NOMO-1 (cell line): ENCODE measurements around the gene MAN1A1.

Source experiments
- DNase-seq, 2 experiments: peaks; one replicate each; lab custom pipeline; 2025; ENCODE audit not compliant: unreplicated experiment in 2 of 2; lab: John Stamatoyannopoulos, UW

MAN1A1 gene

DNA sequence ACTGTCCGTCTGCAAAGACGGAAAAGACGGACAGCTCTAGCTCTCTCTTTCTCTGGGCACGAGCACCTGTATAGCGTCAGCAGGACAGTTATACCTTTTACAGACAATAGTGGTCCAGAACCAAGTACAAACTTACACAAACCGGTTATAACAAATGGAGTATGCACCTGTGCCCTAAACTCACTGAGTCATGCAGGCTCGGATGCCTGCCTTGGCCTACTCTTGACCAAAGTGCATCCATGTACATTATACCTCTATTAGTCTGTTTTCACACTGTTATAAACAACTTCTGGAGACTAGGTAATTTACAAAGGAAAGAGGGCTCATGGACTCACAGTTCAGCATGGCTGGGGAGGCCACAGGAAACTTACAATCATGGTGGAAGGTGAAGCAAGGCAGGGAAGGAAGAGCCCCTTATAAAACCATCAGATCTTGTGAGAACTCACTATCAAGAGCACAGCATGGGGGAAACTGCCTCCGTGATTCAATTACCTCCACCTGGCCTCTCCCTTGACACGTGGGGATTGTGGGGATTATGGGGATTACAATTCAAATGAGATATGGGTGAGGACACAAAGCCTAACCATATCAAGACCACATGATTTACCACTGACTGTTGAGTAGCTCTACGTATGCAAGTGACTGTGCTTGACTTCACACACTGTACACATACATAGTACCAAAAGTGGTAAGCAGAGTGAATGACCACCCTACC is 23.1 kb downstream of the MAN1A1 start:
- DNase-seq = no peak

DNA sequence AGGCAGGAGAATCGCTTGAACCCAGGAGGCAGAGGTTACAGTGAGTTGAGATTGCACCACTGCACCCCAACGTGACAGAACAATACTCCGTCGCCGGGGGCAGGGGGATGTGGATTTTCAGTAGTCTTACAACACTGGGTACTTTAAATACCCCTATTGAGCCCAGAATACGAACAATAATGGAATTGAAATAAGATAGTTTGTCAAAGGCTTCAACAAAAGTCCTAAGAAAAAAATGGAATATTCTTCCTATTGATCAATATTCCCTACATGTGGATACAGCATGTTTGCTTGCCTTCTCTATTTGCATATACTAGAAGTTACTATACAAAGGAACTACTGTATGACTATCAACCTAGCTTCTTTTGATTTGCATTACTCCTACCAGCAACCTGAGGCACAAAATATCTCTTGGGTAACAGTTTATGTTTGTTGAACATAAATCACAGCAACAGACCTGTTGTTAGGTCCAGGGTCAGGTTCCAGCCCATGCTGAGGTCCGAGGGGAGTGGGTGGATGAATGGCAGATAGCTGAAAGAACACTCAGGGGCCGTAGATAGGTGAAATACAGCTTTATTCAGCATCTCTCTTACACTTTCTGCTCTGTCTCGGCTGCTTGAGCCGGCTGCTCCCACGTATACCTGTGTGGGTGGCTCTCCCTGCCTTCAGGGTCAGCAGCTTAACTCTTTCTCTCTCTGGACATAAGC is 23.8 kb downstream of the MAN1A1 start:
- no peak for DNase-seq

DNA sequence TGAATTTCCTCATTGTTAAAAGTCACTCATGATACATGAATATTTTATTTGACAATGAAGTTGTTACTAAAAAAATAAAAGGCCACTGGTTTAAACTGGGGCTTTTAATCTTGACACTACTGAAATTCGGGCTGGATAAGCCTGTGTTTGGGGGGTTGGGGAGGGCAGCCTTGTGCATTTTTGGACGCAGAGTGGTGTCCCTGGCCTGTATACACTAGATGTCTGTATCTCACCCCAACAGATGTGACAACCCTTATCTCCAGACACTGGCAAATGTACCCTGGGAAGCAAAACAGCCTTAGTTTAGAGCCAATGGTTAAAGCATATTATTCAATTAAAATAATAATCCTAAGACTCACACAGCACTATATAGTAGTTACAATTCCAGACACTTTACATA is 24.8 kb downstream of the MAN1A1 start:
- DNase-seq = no peak

DNA sequence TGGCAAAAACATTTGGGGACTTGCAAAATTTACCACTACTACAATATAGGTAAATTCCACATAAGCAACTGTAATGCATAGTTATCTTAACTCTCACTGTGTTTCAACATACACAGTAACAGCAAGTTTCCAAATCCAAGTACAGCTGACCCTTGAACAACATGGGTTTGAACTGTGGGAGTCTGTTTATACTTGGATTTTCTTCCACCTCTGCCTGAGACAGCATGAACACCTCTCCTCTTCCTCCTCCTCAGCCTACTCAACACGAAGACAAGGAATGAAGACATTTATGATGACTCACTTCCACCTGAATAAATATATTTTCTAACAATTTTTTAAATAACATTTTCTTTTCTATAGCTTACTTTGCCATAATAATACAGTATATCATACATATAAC is 25.6 kb downstream of the MAN1A1 start:
- DNase-seq = no peak

DNA sequence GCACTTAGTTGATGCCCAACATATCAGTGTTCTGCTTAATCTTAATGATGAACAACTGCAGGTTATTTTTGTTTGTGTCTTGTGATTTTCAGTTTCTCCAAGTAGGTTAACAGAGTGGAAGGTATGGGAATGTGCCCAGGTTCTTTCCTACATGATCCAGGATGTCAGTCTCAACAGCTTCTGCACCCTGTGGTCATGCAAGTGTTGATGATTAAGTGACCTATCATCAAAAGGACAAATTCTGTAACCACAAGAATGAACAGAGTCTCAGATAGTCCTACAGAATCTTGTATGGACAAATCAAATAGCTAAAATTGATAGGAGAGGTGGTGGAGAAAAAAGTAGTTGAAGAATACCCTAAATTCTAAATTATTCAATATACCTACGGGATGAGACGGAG is 26.1 kb downstream of the MAN1A1 start:
- no peak for DNase-seq

DNA sequence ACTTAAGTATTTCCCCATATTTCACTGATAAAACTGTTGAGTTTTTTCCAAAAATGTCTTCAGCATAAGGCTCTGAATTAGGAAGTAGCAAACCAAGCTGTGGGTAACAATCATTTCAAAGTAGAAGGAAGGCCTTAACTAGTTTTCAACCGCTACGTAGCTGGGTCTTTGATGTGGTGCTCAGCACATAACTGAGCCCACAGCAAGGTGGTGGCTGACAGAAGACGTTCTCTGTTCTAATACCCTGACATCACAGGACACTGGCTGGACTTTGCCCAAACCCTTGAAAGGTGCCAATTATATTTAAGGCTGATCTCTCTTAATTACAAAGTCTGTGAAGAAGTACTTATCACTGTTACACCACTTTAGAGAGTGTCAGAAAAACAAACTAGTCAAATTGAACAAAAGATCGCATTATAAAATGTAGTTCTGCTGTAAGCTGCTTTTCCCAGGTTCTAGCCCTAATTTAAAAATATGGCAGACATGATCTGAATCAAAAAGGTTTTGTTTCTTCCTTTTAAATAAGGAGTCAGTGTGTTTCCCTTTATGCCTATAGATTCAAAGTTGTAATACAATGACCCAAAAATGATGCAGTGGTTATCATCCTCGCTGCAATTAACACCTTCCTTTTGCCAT is 26.7 kb downstream of the MAN1A1 start:
- no peak for DNase-seq

DNA sequence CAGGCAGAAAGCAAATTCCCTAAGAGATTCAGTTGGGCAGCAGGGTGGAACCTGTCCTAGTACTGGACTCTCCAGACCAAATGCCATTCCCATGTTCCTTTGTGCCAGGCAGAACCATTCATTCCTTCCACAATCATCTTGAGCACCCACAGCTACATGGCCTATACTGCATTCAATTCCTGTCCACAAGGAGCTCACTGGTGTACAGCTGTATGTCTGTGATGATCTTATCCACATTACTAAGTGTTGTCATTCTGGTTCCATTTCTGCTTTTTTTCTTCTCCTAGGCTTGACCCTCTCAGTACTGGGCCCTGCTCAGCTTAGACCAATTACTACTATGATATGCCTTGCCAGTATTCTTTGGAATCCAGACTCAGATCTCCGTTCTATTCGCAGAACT is 27.5 kb downstream of the MAN1A1 start:
- DNase-seq = no peak

DNA sequence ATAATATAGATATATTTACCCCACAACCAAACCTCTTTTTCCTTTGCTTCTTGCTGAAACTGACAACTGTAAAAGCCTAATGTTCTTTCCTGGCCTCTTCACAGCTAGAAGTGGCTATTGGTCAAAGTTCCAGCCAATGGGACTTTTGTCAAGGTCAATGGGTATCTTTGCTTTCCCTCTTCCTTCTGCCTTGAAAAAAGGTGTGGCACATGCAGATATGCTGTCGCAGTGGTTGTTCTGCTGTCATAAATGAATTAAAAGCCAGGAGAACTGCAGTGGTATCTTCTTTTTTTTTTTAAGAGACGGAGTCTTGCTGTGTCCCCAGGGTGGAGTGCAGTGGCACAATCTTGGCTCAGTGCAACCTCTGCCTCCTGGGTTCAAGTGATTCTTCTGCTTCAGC is 29.9 kb downstream of the MAN1A1 start:
- no peak for DNase-seq

DNA sequence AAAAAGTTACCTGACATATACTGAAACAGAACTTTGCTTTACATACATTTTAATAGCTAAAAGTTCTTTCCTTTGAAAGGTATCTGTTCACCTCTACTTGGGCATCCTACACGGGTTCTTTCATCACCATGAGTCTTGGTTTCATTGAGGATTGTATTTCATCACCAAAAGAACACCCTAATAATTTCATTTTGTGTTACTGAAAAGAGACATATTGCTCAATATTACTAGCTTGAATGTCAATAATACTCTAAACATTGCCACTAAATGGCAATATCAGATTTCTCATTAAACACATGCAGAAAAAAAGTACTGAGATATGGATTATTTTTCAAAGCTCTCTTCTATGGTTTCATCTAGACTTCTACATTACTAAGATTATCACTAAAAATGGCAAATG is 30.8 kb downstream of the MAN1A1 start:
- no peak for DNase-seq

DNA sequence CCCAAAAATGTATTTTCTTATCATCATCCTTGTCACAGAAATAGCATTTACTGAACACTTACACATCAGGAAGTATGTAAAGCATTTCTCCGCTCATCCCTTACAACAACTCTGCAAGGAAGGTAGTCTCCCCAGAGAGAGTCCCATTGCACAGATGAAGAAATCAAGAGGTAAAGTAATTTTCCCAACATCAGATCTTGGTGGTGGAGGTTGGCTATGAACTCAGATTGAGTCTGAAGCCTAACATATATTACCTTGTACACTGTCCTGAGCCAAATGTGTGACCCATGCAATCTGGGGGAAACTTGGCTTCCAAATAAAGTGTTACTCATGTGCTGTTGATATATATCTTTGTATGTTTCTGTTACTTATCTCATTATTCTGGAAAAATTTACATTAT is 31.4 kb downstream of the MAN1A1 start:
- no peak for DNase-seq

DNA sequence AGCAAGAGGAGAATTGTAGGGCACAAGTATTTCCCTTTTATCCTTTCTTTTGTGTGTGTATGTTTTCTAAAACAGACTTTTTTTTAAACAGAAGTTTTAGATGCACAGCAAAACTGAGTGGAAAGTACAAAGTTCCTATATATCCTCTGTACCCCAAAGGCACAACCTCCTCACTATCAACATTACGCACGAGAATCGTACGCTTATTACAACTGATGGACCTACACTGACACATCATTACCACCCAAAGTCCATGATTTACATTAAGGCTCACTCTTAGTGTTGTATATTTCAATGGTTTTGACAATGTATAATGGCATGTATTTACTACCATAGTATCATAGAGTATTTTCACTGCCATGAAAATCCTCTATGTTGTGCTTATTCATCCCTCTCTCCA is 32.6 kb downstream of the MAN1A1 start:
- no peak for DNase-seq

DNA sequence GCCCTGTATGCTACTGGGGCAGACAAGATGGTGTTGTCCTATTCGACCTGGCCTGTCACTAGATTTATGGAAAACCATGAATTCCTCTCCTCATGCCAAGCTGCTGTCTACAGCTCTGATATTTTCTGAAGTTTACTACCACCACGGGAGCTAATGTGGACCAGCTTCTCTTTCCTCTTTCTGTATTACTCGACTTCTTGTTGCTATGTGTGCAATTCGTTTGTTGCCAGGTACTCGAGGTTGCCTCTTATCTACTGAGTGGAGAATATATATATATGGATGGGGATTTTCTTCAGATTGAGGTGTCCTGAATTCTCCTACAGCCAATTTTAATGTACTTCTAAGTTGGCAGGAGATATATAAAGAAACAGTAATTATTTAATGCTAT is 34.7 kb downstream of the MAN1A1 start:
- DNase-seq = no peak

DNA sequence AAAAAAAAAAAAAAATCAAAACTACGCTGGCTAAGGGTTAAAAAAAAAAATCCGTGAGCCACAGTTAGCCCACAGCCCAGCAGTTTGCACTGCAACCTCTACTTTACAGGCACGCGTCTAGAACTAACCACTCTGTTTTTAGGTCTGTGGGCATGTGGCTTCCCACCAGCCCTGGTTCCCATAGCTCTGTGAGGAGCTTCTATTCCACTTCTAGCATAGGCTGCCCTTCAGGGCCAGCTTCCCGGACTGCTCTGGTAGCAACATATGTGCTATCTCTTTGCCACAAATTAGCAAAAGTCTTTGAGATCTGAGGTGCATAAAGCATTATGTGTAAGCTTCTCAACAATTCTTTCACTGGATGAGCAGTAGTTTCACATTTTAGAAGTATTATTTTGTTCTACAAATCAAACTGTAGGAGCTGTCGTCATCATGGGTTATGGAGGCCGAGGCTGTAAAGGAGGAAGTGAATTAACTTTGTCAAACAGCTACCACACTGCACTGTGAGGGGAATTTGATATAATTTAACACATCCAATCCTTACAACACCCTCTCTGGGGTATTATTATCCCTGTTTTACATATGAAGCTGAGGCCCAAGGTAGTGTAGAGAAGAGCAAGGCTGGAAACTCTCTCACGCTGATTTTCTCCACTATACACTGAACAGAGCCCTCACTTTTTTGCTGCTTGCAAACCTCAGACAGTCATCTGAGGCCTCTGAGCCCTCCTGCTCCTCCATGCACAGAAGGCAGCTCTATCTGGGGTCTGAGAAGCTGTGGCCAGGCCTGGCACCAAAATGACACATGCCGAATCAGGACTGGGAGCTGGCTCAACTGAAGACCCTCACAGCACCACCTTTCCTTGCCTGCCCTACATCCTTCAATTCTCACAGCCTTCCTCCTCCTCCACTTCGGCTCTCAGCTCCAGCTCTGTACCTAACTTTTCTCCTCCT is 35.4 kb downstream of the MAN1A1 start:
- DNase-seq = peak in 1 of 2 experiments; percentile 31

DNA sequence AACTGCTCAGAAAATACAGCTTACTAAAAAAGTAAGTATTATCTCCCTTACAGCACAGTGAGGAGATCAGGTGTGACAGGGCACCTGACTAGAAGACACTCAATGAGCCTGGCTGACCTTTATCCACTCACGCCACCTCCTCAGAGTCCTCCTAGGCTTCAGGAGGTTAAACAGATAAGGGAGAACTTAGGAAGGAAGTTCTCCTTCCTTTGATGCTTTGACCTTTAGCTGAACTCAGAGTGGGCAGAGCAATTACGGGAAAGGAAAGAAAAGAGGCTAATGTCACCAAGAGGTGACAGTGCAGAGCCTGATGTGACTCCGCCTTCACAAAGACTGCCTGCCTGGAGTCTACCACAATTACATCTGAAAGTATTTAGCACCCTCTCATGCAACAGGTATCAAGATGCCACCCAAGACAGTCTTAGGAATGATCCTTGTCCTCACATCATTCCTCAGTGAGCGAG is 36.7 kb downstream of the MAN1A1 start:
- DNase-seq = peak in 1 of 2 experiments; percentile 14

DNA sequence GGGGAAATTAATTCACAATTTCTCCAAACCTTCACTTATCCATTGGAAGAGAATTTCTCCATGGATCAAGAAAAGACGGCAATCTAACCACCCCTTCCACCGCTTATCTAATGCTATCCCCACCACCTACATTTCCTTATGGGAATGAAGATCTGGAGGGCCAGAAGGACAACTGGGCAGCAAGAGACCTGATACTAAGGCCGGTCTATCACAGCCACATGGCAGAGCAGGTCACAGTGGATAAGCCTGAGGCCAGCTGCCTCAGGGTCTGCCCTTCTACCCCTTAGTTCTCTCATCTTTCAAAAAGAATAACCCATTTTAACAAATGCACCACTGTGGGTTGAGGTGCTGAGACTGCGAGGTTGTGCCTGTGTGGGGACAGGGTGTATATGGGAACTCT is 37.1 kb downstream of the MAN1A1 start:
- no peak for DNase-seq

DNA sequence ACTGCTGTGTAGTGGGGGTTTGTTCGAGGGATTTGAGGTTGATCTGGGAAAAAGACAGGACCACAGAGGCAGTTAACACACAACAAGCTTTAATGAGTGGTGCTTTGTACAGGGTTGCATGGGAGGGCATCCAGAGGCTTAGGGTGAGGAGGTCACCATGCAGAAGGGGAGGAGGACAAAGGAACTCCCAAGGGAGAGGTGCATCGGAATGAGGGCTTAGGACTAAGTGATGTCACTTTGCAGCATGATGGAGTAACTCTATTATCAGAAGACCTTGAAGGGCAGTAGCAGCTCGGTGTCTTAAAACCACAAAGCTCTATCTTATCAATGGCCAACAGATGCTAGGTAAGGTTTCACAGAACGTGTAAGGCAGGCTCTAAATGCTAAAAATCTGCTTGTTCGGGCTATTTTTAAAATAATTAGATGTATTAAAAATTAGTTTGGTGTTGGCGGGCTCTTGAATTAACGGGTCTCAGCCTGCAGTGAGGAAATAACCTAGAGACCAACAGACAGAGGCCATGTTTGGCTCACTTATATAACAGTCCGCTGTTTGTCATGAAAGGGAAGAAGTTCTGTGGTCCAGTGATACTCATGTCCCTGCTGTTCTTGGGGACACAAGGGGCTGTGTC is 37.9 kb downstream of the MAN1A1 start:
- no peak for DNase-seq

DNA sequence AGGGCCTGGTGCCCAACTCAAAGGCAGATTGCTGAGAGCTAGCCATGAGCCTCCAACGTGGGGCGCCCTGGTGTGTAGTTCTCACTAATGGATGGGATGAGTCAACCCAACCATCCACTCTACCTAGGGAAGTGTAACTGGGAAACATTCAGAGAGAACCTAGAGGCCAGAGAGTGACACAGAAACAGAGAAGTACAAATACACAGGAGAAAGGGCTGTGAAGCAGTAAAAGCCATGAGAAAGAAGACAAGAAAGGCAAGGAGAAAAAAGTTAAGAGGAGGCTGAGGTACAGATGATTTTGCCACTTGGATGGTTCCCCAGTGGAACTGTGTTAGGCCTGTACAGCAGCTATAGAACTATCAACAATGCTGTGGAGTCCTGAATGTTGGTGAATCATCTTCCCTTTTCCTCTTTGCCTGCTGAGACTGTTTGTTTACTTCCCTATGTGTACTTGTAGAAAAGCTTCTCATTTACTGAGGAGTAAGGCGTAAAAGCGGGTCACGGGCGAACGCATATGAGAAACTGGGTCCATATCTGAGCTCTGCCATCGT is 39.0 kb downstream of the MAN1A1 start:
- no peak for DNase-seq

DNA sequence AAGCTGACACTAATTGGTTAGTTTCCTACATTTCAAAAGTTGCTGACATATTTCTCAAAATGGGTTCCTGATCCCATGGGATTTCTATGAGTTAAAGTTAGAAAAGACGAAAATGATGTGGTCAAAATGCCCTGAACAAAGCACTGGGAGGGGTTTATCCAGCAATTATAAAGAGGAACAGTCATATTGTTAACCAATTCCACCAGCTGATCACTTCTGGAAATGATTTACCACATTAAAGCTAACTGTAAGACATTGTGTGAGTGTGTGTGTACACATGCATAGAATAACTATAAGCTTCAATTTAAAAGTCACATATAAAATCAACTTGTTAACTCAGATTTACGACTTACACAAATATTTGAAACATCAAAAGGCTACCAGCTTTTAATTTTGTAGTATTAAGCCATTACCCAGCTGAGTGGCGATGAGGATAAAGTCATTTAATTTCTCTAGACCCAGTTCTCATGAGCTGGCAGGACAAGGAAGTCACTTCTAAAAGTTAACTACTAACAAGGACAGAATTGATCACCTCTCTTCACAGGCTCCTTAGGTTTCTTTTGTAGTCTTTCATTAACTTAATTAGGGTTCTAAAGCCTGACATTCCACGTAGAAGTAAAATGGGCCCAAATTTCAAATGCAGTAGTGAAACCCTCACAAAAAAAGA is 40.4 kb downstream of the MAN1A1 start:
- no peak for DNase-seq

DNA sequence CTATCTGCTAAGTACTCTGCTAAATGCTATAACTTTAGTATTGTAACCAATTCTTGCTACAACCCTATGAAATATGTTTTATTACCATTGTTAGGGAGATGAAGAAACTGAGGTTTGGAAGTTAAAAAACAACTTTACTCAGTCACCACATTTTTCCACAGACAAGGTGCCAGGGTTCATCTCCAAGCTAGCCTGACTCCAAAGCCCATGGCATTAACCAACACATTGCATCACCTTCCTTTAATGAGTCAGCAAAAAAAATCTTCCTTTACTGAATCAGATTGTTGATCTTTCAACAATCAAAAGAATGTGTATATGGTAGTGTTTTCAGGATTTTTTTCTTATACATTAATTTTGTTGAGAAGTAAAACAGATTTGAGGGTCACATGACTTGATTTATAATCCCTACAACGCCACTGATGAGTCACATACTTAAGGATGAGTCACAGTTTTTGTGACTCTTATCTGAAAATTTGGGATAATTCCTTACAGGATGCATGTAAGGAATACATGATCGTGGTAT is 41.5 kb downstream of the MAN1A1 start:
- peak in 1 of 2 experiments; percentile 14 for DNase-seq
